ENCODE measurements around the gene DPP3.

- TF ChIP-seq CTCF (IDR thresholded peaks at IDR 0.05): no peak
- TF ChIP-seq POLR2A (IDR thresholded peaks at IDR 0.05): no peak
These were observed 48.8 kb downstream of the DPP3 start for GRCh38 chr11:66529069-66529468.
